Naive thymus-derived CD4-positive, alpha-beta T cell (primary cell): ENCODE results near the gene NOTCH3. TPM values are rescaled to one million over a fixed set of nuclear protein-coding genes. Genes with fewer than 3 reads are reported as not detected.

Experiments
- ATAC-seq: fragments of 150-1000 bp; cut with Tn5 transposase; 2 replicates; pipeline ENCODE4 v1.10.0; 2021; ENCODE audit warnings: mild to moderate bottlenecking, moderate library complexity
- CTCF ChIA-PET: fragments of 350-600 bp; sonication (Branson Sonifier 250); formaldehyde crosslinking; loops from one replicate; lab custom pipeline; 2021; ENCODE audit warnings: antibody characterized with exemption; lab: Charles Lee
- POLR2A ChIA-PET: fragments of 350-600 bp; sonication (Branson Sonifier 250); formaldehyde crosslinking; loops from one replicate; lab custom pipeline; 2021; ENCODE audit warnings: antibody characterized with exemption, inconsistent platforms; lab: Charles Lee
- DNase-seq, 9 donors: peaks; one replicate each; pipeline versions ENCODE4 v3.0.0 to v3.0.0-alpha.2; 2020 to 2022; ENCODE audit warnings: mixed read lengths in 1 of 9
- H3K27ac ChIP-seq: one replicate; pipeline ENCODE4 v1.7.0; 2013; ENCODE audit warnings: mild to moderate bottlenecking, low read depth, low read length, moderate library complexity
- H3K27me3 ChIP-seq, 2 donors: one replicate each; pipeline ENCODE4 v1.7.0; 2013; ENCODE audit warnings: low read length in 2 of 2, mild to moderate bottlenecking in 2 of 2, moderate library complexity in 2 of 2; ENCODE audit not compliant: control insufficient read depth in 2 of 2, insufficient read depth in 2 of 2
- H3K36me3 ChIP-seq, 3 experiments: 1 replicate in 2 of 3; 2 replicates in 1 of 3; pipeline ENCODE4 v1.7.0; 2013; ENCODE audit warnings: low read length in 3 of 3, mild to moderate bottlenecking in 3 of 3, moderate library complexity in 1 of 3; ENCODE audit not compliant: insufficient read depth in 3 of 3, control insufficient read depth in 2 of 3
- H3K4me1 ChIP-seq, 2 donors: one replicate each; pipeline ENCODE4 v1.7.0; 2013; ENCODE audit warnings: low read length in 2 of 2, mild to moderate bottlenecking in 2 of 2, moderate library complexity in 1 of 2; ENCODE audit not compliant: control insufficient read depth in 2 of 2, insufficient read depth in 2 of 2
- H3K4me3 ChIP-seq: 2 replicates; pipeline ENCODE4 v1.7.0; 2013; ENCODE audit warnings: mild to moderate bottlenecking, low read length
- H3K9me3 ChIP-seq, 3 experiments: 1 replicate in 2 of 3; 2 replicates in 1 of 3; pipeline ENCODE4 v1.7.0; 2013; ENCODE audit warnings: low read length in 3 of 3; ENCODE audit not compliant: control insufficient read depth in 2 of 3
- H3K27ac Mint-ChIP-seq, 9 donors: one replicate each; pipeline ENCODE4 v1.8.0; 2020 to 2022; ENCODE audit warnings: mixed read lengths in 9 of 9, mild to moderate bottlenecking in 8 of 9, moderate library complexity in 5 of 9, inconsistent platforms in 2 of 9
- H3K27me3 Mint-ChIP-seq, 5 donors: one replicate each; pipeline ENCODE4 v1.8.0; 2021 to 2022; ENCODE audit warnings: mixed read lengths in 5 of 5, mild to moderate bottlenecking in 1 of 5
- H3K36me3 Mint-ChIP-seq, 5 donors: one replicate each; pipeline ENCODE4 v1.8.0; 2020 to 2022; ENCODE audit warnings: mixed read lengths in 5 of 5, mild to moderate bottlenecking in 3 of 5, inconsistent platforms in 1 of 5
- H3K4me1 Mint-ChIP-seq, 7 donors: one replicate each; pipeline ENCODE4 v1.8.0; 2020 to 2022; ENCODE audit warnings: mixed read lengths in 7 of 7, mild to moderate bottlenecking in 3 of 7, inconsistent platforms in 1 of 7
- H3K4me3 Mint-ChIP-seq, 10 donors: one replicate each; pipeline ENCODE4 v1.8.0; 2020 to 2022; ENCODE audit warnings: mild to moderate bottlenecking in 10 of 10, mixed read lengths in 10 of 10, moderate library complexity in 6 of 10, inconsistent platforms in 2 of 10
- H3K9me3 Mint-ChIP-seq, 11 donors: one replicate each; pipeline ENCODE4 v1.8.0; 2020 to 2022; ENCODE audit warnings: mixed read lengths in 11 of 11, mild to moderate bottlenecking in 4 of 11, inconsistent platforms in 1 of 11, moderate library complexity in 1 of 11
- intact Hi-C, 2 donors: fragments of 100-400 bp; cut with micrococcal nuclease; formaldehyde crosslinking; loops; one replicate each; pipeline ENCODE4 v1.15.1; 2023
- polyA plus RNA-seq, 2 donors: library from polyadenylated mRNA; unstranded; fragments of 300-500 nt; fragmentation: Illumina TruSeq; gene quantifications; one replicate each; pipeline ENCODE4 v1.2.3, GENCODE V29; 2021
- total RNA-seq, 6 experiments: library from RNA in 5 of 6; stranded (reverse) in 5 of 6; gene quantifications; 1 replicate in 5 of 6; 2 replicates in 1 of 6; pipeline ENCODE4 v1.2.3 and lab custom pipeline; 2021 to 2026

NOTCH3 gene
- total and polyA plus RNA-seq, 7 experiments from 2014 or later, result 0.19 to 0.80 (median 0.30) TPM; not detected in 3

DNA sequence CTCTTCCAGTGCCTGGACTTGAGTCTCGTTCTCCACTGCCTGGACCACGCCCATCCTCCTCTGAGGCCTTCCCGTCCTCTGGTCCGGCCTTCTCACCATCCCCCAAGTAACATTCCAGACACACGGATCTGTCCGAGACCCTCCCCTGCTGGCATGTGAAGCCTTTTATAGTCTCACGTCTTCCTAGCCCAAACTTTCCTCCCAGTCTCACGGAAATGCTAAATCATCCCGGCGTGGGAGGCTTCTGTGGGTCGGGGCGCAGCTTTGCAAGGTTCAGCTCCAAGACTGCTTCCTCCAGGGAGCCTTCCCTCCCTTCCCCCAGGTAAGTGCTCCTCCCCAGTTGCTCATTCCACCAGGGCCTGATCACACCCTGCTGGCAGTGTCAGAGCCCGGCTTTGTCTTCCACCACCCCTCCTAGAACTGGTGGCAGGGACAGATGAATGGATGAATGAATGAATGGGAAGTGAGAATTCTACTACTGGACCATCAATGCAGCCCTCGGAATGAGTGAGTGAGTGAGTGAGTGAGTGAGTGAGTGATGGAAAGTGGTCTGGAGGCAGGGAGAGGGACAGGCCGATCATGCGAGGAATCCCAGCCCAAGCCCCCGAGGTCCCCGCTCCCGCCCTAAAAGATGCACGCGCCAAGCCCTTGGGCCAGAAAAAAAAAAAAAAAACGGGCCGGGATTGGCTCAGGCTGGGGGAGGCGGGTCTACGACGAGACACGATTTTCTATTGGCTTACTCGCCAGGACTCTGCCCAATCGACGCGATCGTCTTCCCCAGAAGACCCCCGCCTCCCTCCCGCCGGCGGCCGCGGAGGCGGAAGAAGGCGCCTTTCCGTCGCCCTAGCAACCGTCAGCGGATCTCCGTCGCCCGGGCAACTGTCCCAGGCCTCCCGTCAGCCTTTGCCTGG lies 22.2 kb upstream of the NOTCH3 start:
- no peaks in the 10 kb centered on the region for H3K9me3 Mint-ChIP-seq
- peak overlapping the region; percentile 67 to 84 (median 81) for H3K4me3 Mint-ChIP-seq
- no peaks in the 10 kb centered on the region for H3K36me3 ChIP-seq
- peak; percentile 53 to 80 (median 66) for DNase-seq
- POLR2A ChIA-PET, result no interaction called here
- intact Hi-C loops, result loop anchor here in 1 of 2 donors (1.0 to 2.0 kb wide), 3 partner anchors 10 to 156 kb away; partner anchors contain the start of genes AKAP8 and BRD4
- peak overlapping the region in 6 of 9 donors; percentile 13 to 67 (median 24) for H3K27ac Mint-ChIP-seq
- peaks cover 12 to 37% (median 24%) of the 10 kb centered on the region in 5 donors for H3K27me3 Mint-ChIP-seq
- H3K4me3 ChIP-seq, result peak overlapping the region; percentile 48
- H3K36me3 Mint-ChIP-seq, result no peaks in the 10 kb centered on the region
- H3K27ac ChIP-seq, result peak overlapping the region; percentile 8
- ATAC-seq, result peak; percentile 98
- CTCF ChIA-PET, result no interaction called here
- peaks cover 0 to 14% of the 10 kb centered on the region in 2 donors for H3K4me1 ChIP-seq
- H3K27me3 ChIP-seq, result peaks cover 3 to 11% of the 10 kb centered on the region in 2 donors
- H3K9me3 ChIP-seq, result no peaks in the 10 kb centered on the region
- peaks cover 10 to 22% (median 15%) of the 10 kb centered on the region in 7 donors for H3K4me1 Mint-ChIP-seq

DNA sequence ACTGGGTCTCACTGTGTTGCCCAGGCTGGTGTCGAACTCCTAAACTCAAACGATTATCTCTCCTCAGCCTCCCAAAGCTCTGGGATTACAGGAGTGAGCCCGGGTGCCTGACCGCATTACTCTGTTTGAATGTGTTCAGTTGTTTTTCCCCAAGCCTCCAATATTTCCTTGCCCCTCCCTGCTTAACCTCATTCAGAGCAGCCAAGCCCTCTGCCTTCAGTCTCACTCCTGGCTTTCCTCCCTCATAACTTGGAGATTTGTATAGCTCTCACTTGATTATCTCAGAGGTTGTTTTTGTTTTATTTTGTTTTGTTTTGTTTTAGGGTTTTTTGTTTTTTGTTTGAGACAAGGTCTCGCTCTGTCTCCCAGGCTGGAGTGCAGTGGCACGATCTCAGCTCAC lies 20.0 kb upstream of the NOTCH3 start:
- peaks cover 10 to 22% (median 15%) of the 10 kb centered on the region in 7 donors for H3K4me1 Mint-ChIP-seq
- POLR2A ChIA-PET, result interaction anchor here (0.6 kb wide), 1 partner anchor 80 kb away, joined by 3 read pairs; no protein-coding TSS in a partner anchor
- H3K27ac Mint-ChIP-seq, result no peak overlapping the region
- H3K9me3 ChIP-seq, result no peaks in the 10 kb centered on the region
- peaks cover 0 to 14% of the 10 kb centered on the region in 2 donors for H3K4me1 ChIP-seq
- no peak overlapping the region for H3K4me3 ChIP-seq
- peak overlapping the region in 1 of 10 donors; percentile 25 for H3K4me3 Mint-ChIP-seq
- no peaks in the 10 kb centered on the region for H3K9me3 Mint-ChIP-seq
- no peaks in the 10 kb centered on the region for H3K36me3 ChIP-seq
- peaks cover 11 to 33% (median 17%) of the 10 kb centered on the region in 5 donors for H3K27me3 Mint-ChIP-seq
- no peak overlapping the region for H3K27ac ChIP-seq
- intact Hi-C loops, result no loop called here
- H3K36me3 Mint-ChIP-seq, result no peaks in the 10 kb centered on the region
- CTCF ChIA-PET, result interaction anchor here (0.6 to 1.0 kb wide), 2 partner anchors 341 to 363 kb away, joined by 3 read pairs; no protein-coding TSS in a partner anchor
- peaks cover 3 to 11% of the 10 kb centered on the region in 2 donors for H3K27me3 ChIP-seq
- ATAC-seq (no peak), DNase-seq (no peak)

- no peaks in the 10 kb centered on the region for H3K36me3 ChIP-seq
- intact Hi-C loops, result no loop called here
- Mint-ChIP-seq H3K36me3 (no peaks in the 10 kb centered on the region), H3K4me1 (peaks cover 8 to 12% (median 11%) of the 10 kb centered on the region in 7 donors), H3K27me3 (peaks cover 11 to 21% (median 12%) of the 10 kb centered on the region in 5 donors), H3K4me3 (no peak overlapping the region), H3K9me3 (peaks cover 0 to 1% (median 0%) of the 10 kb centered on the region in 11 donors), H3K27ac (no peak overlapping the region)
- DNase-seq, result no peak
- ATAC-seq, result no peak
- H3K4me1 ChIP-seq, result peaks cover 0 to 7% of the 10 kb centered on the region in 2 donors
- H3K9me3 ChIP-seq, result no peaks in the 10 kb centered on the region
- ChIA-PET CTCF (no interaction called here), POLR2A (no interaction called here)
- H3K27ac ChIP-seq, result no peak overlapping the region
- no peak overlapping the region for H3K4me3 ChIP-seq
- H3K27me3 ChIP-seq, result peaks cover 0 to 5% of the 10 kb centered on the region in 2 donors
These were observed 17.7 kb upstream of the NOTCH3 start for GRCh38 chr19:15218501-15218900.

GRCh38 chr19:15216363-15216762 lies 15.6 kb upstream of the NOTCH3 start:
- no peaks in the 10 kb centered on the region for H3K27me3 ChIP-seq
- H3K4me3 Mint-ChIP-seq, result no peak overlapping the region
- H3K36me3 ChIP-seq, result no peaks in the 10 kb centered on the region
- no peak for DNase-seq
- H3K9me3 ChIP-seq, result no peaks in the 10 kb centered on the region
- H3K4me3 ChIP-seq, result no peak overlapping the region
- intact Hi-C loops, result no loop called here
- no peaks in the 10 kb centered on the region for H3K4me1 ChIP-seq
- ATAC-seq, result no peak
- no peaks in the 10 kb centered on the region for H3K4me1 Mint-ChIP-seq
- H3K27me3 Mint-ChIP-seq, result peaks cover 0 to 7% (median 0%) of the 10 kb centered on the region in 5 donors
- H3K9me3 Mint-ChIP-seq, result peaks cover 0 to 1% (median 0%) of the 10 kb centered on the region in 11 donors
- H3K27ac Mint-ChIP-seq, result no peak overlapping the region
- H3K27ac ChIP-seq, result no peak overlapping the region
- H3K36me3 Mint-ChIP-seq, result no peaks in the 10 kb centered on the region
- ChIA-PET POLR2A (no interaction called here), CTCF (interaction anchor here (0.7 kb wide), 1 partner anchor 322 kb away, joined by 4 read pairs; no protein-coding TSS in a partner anchor)

DNA sequence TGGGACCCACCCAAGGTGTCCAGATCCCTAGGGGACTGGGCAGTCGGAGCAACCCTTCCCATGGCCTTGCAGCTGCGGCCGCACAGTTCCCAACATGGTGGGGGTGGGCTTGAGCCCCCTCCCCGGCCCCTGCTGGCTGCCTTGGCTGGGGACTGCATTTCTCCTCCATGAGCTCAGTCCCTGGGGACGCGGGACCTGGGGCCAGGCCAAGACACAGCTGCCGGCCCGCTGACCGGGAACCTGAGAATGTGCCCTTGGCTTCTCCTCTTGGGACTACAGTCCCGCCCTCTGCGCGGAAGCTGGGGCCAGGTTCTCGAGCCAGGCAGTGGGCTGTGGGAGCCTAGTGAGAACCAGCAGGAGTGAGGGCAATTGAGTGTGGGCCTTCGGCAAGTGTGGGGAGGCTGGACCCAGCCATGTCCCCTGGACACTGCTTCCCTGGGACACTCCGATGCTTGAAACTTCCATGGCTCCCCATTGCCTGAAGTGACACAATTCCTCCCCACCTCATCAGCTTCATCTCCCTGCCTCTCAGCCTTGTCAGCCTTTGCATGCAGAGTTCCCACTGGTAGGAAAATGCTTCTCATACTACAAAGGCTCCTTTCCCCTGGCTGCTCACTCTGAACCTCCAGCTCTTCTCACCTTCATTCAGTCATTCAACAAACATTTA lies 13.1 kb upstream of the NOTCH3 start:
- Mint-ChIP-seq H3K9me3 (peaks cover 0 to 1% (median 0%) of the 10 kb centered on the region in 11 donors), H3K27ac (no peak overlapping the region), H3K4me3 (no peak overlapping the region), H3K36me3 (no peaks in the 10 kb centered on the region), H3K4me1 (peaks cover 0 to 2% (median 0%) of the 10 kb centered on the region in 7 donors), H3K27me3 (no peaks in the 10 kb centered on the region)
- DNase-seq (no peak), ATAC-seq (no peak)
- Histone ChIP-seq H3K27me3 (no peaks in the 10 kb centered on the region), H3K27ac (no peak overlapping the region), H3K36me3 (no peaks in the 10 kb centered on the region), H3K4me3 (no peak overlapping the region), H3K9me3 (no peaks in the 10 kb centered on the region), H3K4me1 (no peaks in the 10 kb centered on the region)
- POLR2A ChIA-PET, result no interaction called here
- CTCF ChIA-PET, result no interaction called here
- intact Hi-C loops, result no loop called here

GRCh38 chr19:15212711-15213110 lies 11.9 kb upstream of the NOTCH3 start:
- no peaks in the 10 kb centered on the region for H3K36me3 ChIP-seq
- no peaks in the 10 kb centered on the region for H3K4me1 ChIP-seq
- ChIA-PET CTCF (no interaction called here), POLR2A (no interaction called here)
- ATAC-seq (no peak), DNase-seq (no peak)
- Mint-ChIP-seq H3K4me3 (no peak overlapping the region), H3K27ac (no peak overlapping the region), H3K27me3 (no peaks in the 10 kb centered on the region), H3K4me1 (peaks cover 0 to 3% (median 0%) of the 10 kb centered on the region in 7 donors), H3K36me3 (no peaks in the 10 kb centered on the region), H3K9me3 (peaks cover 0 to 1% (median 0%) of the 10 kb centered on the region in 11 donors)
- intact Hi-C loops, result no loop called here
- H3K27me3 ChIP-seq, result no peaks in the 10 kb centered on the region
- no peaks in the 10 kb centered on the region for H3K9me3 ChIP-seq
- H3K27ac ChIP-seq, result no peak overlapping the region
- H3K4me3 ChIP-seq, result no peak overlapping the region
